Fibroblast of the aortic adventitia (primary cell): Measurements from ENCODE around the gene CREBRF. TPM values are rescaled to one million over a fixed set of nuclear protein-coding genes. Genes with fewer than 3 reads are reported as not detected.

Source experiments
- DNase-seq: peaks from one replicate; pipeline ENCODE4 v3.0.0-alpha.2; 2010; ENCODE audit warnings: low read depth
- H3K4me3 ChIP-seq: 2 replicates; pipeline ENCODE4 v1.5.1; 2011; ENCODE audit warnings: low read depth, mild to moderate bottlenecking, control low read depth, low read length, moderate library complexity
- CTCF ChIP-seq: IDR thresholded peaks from 2 replicates; pipeline ENCODE4 v1.5.1; 2011; ENCODE audit warnings: mild to moderate bottlenecking, low read length, control low read depth, inconsistent platforms; ENCODE audit not compliant: insufficient read depth
- small RNA-seq: library from RNA; depleted of rRNA; stranded (forward); fragments of <200 nt; gene quantifications from one replicate; pipeline ENCODE3, GENCODE V24; 2012
- total RNA-seq: library from RNA; depleted of rRNA; stranded (reverse); fragments of >200 nt; gene quantifications from 2 replicates; pipeline ENCODE4 v1.2.3, GENCODE V29; 2012; ENCODE audit warnings: low replicate concordance

CREBRF gene
- total RNA-seq, 1 donor, result 29.7 TPM

DNA sequence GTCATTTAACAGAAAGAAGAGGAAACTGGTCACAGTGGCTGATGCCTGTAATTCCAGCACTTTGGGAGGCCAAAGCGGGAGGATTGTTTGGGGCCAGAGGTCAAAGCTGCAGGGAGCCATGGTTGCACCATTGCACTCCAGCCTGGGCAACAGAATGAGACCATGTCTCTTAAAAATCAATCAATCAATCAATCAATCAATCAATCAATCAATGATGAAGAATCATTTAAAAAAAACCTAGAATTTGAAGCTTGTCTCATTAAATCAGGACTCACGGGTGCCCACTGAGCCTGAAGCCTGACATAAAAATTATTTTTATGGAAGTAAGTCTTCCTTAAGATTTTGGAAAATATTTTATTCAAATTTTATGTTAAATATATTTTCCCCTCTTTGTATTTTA lies 132.1 kb downstream of the CREBRF start:
- no peak overlapping the region for H3K4me3 ChIP-seq
- no peak for DNase-seq
- no peak for TF ChIP-seq CTCF

Small RNAs within 50 kb of the gene (small RNA-seq; reads per million reads assigned to genes)
- gene RF00019 (not detected), gene SNORA74B (4,254 reads per million, percentile 100 among the genes with 10 or more reads in this experiment)

Other genes starting within 250 kb of the CREBRF start
- 21.7 and 193 TPM in 2 replicates for gene ERGIC1, start 222.1 kb upstream of the CREBRF start, total RNA-seq
- gene RPL26L1, start 96.9 kb upstream of the CREBRF start, total RNA-seq, result 47.3 and 54.9 TPM in 2 replicates
- 224 and 229 TPM in 2 replicates for gene ATP6V0E1, start 72.6 kb upstream of the CREBRF start, total RNA-seq
- 10.8 and 20.9 TPM in 2 replicates for gene BNIP1, start 88.2 kb downstream of the CREBRF start, total RNA-seq
- gene NKX2-5, start 178.9 kb downstream of the CREBRF start, total RNA-seq, result not detected in 2 replicates